SK-N-SH (cell line): ENCODE measurements around the gene NR6A1. TPM values are rescaled to one million over a fixed set of nuclear protein-coding genes. Genes with fewer than 3 reads are reported as not detected.
A peak's percentile ranks its signal among the peaks of the same experiment; 100 is the strongest.

Source experiments
- CTCF ChIA-PET: fragments of 300-600, 350-600 bp; formaldehyde crosslinking; extraction: SDS; loops from one replicate; lab custom pipeline; 2021; lab: Yijun Ruan, JAX
- POLR2A ChIA-PET: fragments of 350-600 bp; sonication (Branson Sonifier 250); formaldehyde crosslinking; extraction: SDS; loops from one replicate; lab custom pipeline; 2020; ENCODE audit warnings: antibody characterized with exemption, inconsistent platforms; lab: Yijun Ruan, JAX
- DNase-seq: peaks from one replicate; pipeline ENCODE4 v3.0.0; 2012
- H2AFZ ChIP-seq: fragments of 200-600 bp; sonication (generic); 2 replicates; pipeline ENCODE4 v1.8.1; 2016; ENCODE audit warnings: antibody characterized with exemption, mild to moderate bottlenecking, low read depth
- H3F3A ChIP-seq: fragments of 200-600 bp; sonication (generic); replicated peaks from 2 replicates; pipeline ENCODE3; 2016; ENCODE audit warnings: antibody characterized with exemption, mild to moderate bottlenecking; ENCODE audit not compliant: insufficient read depth
- H3K27ac ChIP-seq, 2 experiments: fragments of 200-500 bp in 1 of 2; fragments of 200-600 bp in 1 of 2; sonication (Bioruptor generic) in 1 of 2; sonication (generic), shearing (Covaris generic) in 1 of 2; 2 replicates each; pipeline versions ENCODE4 v1.5.1 to v1.6.1; 2014 to 2016; ENCODE audit warnings: low read depth in 2 of 2, inconsistent platforms in 1 of 2, low read length in 1 of 2, mild to moderate bottlenecking in 1 of 2, mixed read lengths in 1 of 2
- H3K27me3 ChIP-seq: fragments of 200-600 bp; sonication (generic), shearing (Covaris generic); 2 replicates; pipeline ENCODE4 v1.6.1; 2016; ENCODE audit warnings: mixed run types; ENCODE audit not compliant: insufficient read depth
- H3K36me3 ChIP-seq, 2 experiments: fragments of 200-500 bp in 1 of 2; fragments of 200-600 bp in 1 of 2; sonication (Bioruptor generic) in 1 of 2; sonication (generic) in 1 of 2; replicated peaks in 1 of 2; 2 replicates each; pipeline versions ENCODE3 to v1.5.1; 2014 to 2016; ENCODE audit warnings: low read length in 1 of 2, mild to moderate bottlenecking in 1 of 2; ENCODE audit not compliant: insufficient read depth in 2 of 2, control insufficient read depth in 1 of 2
- H3K4me1 ChIP-seq, 2 experiments: fragments of 200-500 bp in 1 of 2; fragments of 200-600 bp in 1 of 2; sonication (Bioruptor generic) in 1 of 2; sonication (generic), shearing (Covaris generic) in 1 of 2; 2 replicates each; pipeline versions ENCODE4 v1.5.1 to v1.6.1; 2014 to 2016; ENCODE audit warnings: low read depth in 1 of 2, low read length in 1 of 2, mixed run types in 1 of 2; ENCODE audit not compliant: insufficient read depth in 2 of 2, control insufficient read depth in 1 of 2
- H3K4me2 ChIP-seq: fragments of 200-600 bp; sonication (generic), shearing (Covaris generic); 2 replicates; pipeline ENCODE4 v1.6.1; 2017; ENCODE audit warnings: mixed run types
- H3K4me3 ChIP-seq, 2 experiments: fragments of 200-500 bp in 1 of 2; fragments of 200-600 bp in 1 of 2; sonication (Bioruptor generic) in 1 of 2; sonication (generic), shearing (Covaris generic) in 1 of 2; 2 replicates each; pipeline versions ENCODE4 v1.5.1 to v1.8.1; 2014 to 2016; ENCODE audit warnings: low read depth in 2 of 2, inconsistent platforms in 1 of 2, low read length in 1 of 2, mild to moderate bottlenecking in 1 of 2, mixed read lengths in 1 of 2, moderate library complexity in 1 of 2
- H3K79me2 ChIP-seq: fragments of 200-600 bp; sonication (generic); 2 replicates; pipeline ENCODE4 v1.8.1; 2017; ENCODE audit warnings: mild to moderate bottlenecking; ENCODE audit not compliant: insufficient read depth
- H3K9ac ChIP-seq: fragments of 200-600 bp; sonication (generic); 2 replicates; pipeline ENCODE4 v1.6.1; 2017; ENCODE audit warnings: mixed run types
- H3K9me2 ChIP-seq: fragments of 200-600 bp; sonication (generic); 2 replicates; pipeline ENCODE4 v1.6.1; 2017; ENCODE audit warnings: mixed run types
- H3K9me3 ChIP-seq: fragments of 200-600 bp; sonication (generic); 2 replicates; pipeline ENCODE4 v1.6.1; 2017; ENCODE audit warnings: mixed run types, mild to moderate bottlenecking, moderate library complexity
- H4K20me1 ChIP-seq: fragments of 200-600 bp; sonication (generic); 2 replicates; pipeline ENCODE4 v1.6.1; 2017; ENCODE audit warnings: mild to moderate bottlenecking, mixed run types; ENCODE audit not compliant: insufficient read depth
- CHD2 ChIP-seq: fragments of 150-350 bp; IDR thresholded peaks from 2 replicates; pipeline ENCODE4 v1.6.1; 2018; ENCODE audit warnings: low read length; ENCODE audit not compliant: partially characterized antibody
- ELF1 ChIP-seq: IDR thresholded peaks from 2 replicates; pipeline ENCODE4 v1.4.0; 2012
- EZH2phosphoT487 ChIP-seq: fragments of 200-600 bp; sonication (generic); IDR thresholded peaks from 2 replicates; pipeline ENCODE4 v1.6.1; 2017; ENCODE audit warnings: low read depth, mixed run types, mild to moderate bottlenecking, antibody characterized with exemption, moderate library complexity, borderline replicate concordance
- FOSL2 ChIP-seq: IDR thresholded peaks from 2 replicates; pipeline ENCODE4 v1.4.0; 2012; ENCODE audit warnings: low read depth, mild to moderate bottlenecking, moderate library complexity, borderline replicate concordance
- GABPA ChIP-seq: IDR thresholded peaks from 2 replicates; pipeline ENCODE4 v1.4.0; 2012; ENCODE audit warnings: low read depth, mild to moderate bottlenecking
- NRF1 ChIP-seq: IDR thresholded peaks from 2 replicates; pipeline ENCODE4 v1.6.1; 2012; ENCODE audit warnings: low read depth, mild to moderate bottlenecking, low read length
- POLR2AphosphoS5 ChIP-seq: IDR thresholded peaks from 2 replicates; pipeline ENCODE4 v1.6.1; 2012; ENCODE audit warnings: low read depth, low read length
- RFX5 ChIP-seq: IDR thresholded peaks from 2 replicates; pipeline ENCODE4 v1.6.1; 2012; ENCODE audit warnings: mild to moderate bottlenecking, improper control_type of control experiment, low read length
- SIN3A ChIP-seq: IDR thresholded peaks from 2 replicates; pipeline ENCODE4 v1.6.1; 2012; ENCODE audit warnings: low read depth, mild to moderate bottlenecking, low read length, moderate library complexity, borderline replicate concordance
- SMC3 ChIP-seq: IDR thresholded peaks from 2 replicates; pipeline ENCODE4 v1.6.1; 2012; ENCODE audit warnings: low read depth, low read length, improper control_type of control experiment
- TCF12 ChIP-seq: IDR thresholded peaks from 2 replicates; pipeline ENCODE4 v1.4.0; 2012
- USF1 ChIP-seq: IDR thresholded peaks from 2 replicates; pipeline ENCODE4 v1.4.0; 2012; ENCODE audit warnings: low read depth, borderline replicate concordance
- YY1 ChIP-seq: IDR thresholded peaks from 2 replicates; pipeline ENCODE4 v1.4.0; 2012; ENCODE audit warnings: low read depth, mild to moderate bottlenecking
- WGBS: methylation state at CpG from one replicate; pipeline ENCODE4 v1.1.6; 2017; ENCODE audit warnings: low lambda C conversion rate; 5-methylcytosine and 5-hydroxymethylcytosine counted together
- polyA plus RNA-seq, 3 experiments: library from polyadenylated mRNA; depleted of rRNA; stranded (reverse); fragments of >200 nt; gene quantifications; 2 replicates each; pipeline ENCODE4 v1.2.3, GENCODE V29; 2012
- TF ChIP-seq, protein P1 (sequence below): IDR thresholded peaks from 2 replicates; pipeline ENCODE4 v1.4.0; 2012; ENCODE audit warnings: low read depth
- TF ChIP-seq, protein P2 (sequence below): IDR thresholded peaks from 2 replicates; pipeline ENCODE4 v1.6.1; 2012; ENCODE audit warnings: mild to moderate bottlenecking, low read depth, low read length, moderate library complexity

NR6A1 gene
- polyA plus RNA-seq, 1 of the 3 experiments (the other 2 are of a cell fraction): 1.2 TPM

- Histone ChIP-seq H3K27ac (no peak overlapping the region), H3K79me2 (no peaks in the 10 kb centered on the region), H3K4me2 (no peak overlapping the region), H3K4me1 (peaks cover 0 to 3% of the 10 kb centered on the region in 2 experiments; a peak in 1 of 4 replicates), H3K4me3 (no peak overlapping the region), H3K27me3 (peaks cover 36% of the 10 kb centered on the region), H4K20me1 (no peaks in the 10 kb centered on the region), H3K36me3 (no peaks in the 10 kb centered on the region), H3F3A (no peaks in the 10 kb centered on the region), H3K9ac (no peak overlapping the region), H2AFZ (no peak overlapping the region), H3K9me2 (no peaks in the 10 kb centered on the region), H3K9me3 (no peaks in the 10 kb centered on the region)
- DNase-seq: peak; percentile 34
- WGBS: 71% methylated on average over 5 of the region's 8 CpGs
- CTCF ChIA-PET: interaction anchor here (1.5 to 2.0 kb wide), 2 partner anchors 30 to 39 kb away, joined by 4 to 13 read pairs; no protein-coding TSS in a partner anchor
- POLR2A ChIA-PET: no interaction called here
- TF ChIP-seq CHD2 (no peak), ELF1 (no peak), YY1 (no peak), RFX5 (no peak), NRF1 (no peak), POLR2AphosphoS5 (no peak), EZH2phosphoT487 (no peak), TCF12 (no peak), SIN3A (no peak), GABPA (no peak), FOSL2 (no peak), SMC3 (no peak), USF1 (no peak)
- TF ChIP-seq, protein P1, sequence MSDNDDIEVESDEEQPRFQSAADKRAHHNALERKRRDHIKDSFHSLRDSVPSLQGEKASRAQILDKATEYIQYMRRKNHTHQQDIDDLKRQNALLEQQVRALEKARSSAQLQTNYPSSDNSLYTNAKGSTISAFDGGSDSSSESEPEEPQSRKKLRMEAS: no peak
- TF ChIP-seq, protein P2, sequence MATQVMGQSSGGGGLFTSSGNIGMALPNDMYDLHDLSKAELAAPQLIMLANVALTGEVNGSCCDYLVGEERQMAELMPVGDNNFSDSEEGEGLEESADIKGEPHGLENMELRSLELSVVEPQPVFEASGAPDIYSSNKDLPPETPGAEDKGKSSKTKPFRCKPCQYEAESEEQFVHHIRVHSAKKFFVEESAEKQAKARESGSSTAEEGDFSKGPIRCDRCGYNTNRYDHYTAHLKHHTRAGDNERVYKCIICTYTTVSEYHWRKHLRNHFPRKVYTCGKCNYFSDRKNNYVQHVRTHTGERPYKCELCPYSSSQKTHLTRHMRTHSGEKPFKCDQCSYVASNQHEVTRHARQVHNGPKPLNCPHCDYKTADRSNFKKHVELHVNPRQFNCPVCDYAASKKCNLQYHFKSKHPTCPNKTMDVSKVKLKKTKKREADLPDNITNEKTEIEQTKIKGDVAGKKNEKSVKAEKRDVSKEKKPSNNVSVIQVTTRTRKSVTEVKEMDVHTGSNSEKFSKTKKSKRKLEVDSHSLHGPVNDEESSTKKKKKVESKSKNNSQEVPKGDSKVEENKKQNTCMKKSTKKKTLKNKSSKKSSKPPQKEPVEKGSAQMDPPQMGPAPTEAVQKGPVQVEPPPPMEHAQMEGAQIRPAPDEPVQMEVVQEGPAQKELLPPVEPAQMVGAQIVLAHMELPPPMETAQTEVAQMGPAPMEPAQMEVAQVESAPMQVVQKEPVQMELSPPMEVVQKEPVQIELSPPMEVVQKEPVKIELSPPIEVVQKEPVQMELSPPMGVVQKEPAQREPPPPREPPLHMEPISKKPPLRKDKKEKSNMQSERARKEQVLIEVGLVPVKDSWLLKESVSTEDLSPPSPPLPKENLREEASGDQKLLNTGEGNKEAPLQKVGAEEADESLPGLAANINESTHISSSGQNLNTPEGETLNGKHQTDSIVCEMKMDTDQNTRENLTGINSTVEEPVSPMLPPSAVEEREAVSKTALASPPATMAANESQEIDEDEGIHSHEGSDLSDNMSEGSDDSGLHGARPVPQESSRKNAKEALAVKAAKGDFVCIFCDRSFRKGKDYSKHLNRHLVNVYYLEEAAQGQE: no peak
Measured at GRCh38 chr9:124506433-124506832, 264.7 kb downstream of the NR6A1 start.
